DLD1 (cell line): ENCODE measurements around the gene PTPRU.
"Not testable (repeated sequence)": the region's sequence is repeated elsewhere in the genome, so short reads cannot be mapped to it uniquely, and the experiment has no call there.

ENCODE experiments used
- in situ Hi-C: cut with HindIII; loops from 2 replicates; pipeline ENCODE4 v1.10.0; 2017; ENCODE audit warnings: low sequenced_read_pairs

The PTPRU gene

DNA sequence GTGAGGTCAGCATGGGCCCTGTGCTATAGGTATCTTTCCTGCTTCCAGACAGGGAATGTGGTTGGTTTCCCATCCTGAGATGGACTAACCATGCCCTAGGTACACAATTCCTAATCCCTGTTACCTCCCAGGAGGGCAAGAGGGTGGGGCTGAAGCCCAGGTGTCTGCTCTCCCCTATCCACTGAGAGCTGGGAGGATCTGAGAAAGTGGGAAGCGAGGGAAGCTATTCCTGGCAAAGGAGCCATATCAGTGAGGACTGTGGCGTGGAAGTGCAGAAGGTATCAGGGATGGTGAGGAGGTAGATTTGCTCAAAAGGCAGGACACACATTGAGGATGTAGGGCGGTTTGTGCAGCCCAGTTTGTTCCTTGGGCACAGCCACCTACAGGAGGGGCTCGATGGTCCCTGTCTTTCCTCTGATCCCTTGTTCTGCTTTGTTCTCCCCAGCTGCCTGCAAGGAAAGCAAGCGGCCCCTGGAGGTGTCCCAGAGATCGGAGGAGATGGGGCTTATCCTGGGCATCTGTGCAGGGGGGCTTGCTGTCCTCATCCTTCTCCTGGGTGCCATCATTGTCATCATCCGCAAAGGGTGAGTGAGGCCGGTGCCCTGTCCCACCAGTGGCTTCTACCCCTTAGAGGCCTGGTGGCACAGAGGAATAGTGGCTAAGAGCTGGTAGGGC lies 48.1 kb downstream of the PTPRU start:
- in situ Hi-C loops, result no loop called here

DNA sequence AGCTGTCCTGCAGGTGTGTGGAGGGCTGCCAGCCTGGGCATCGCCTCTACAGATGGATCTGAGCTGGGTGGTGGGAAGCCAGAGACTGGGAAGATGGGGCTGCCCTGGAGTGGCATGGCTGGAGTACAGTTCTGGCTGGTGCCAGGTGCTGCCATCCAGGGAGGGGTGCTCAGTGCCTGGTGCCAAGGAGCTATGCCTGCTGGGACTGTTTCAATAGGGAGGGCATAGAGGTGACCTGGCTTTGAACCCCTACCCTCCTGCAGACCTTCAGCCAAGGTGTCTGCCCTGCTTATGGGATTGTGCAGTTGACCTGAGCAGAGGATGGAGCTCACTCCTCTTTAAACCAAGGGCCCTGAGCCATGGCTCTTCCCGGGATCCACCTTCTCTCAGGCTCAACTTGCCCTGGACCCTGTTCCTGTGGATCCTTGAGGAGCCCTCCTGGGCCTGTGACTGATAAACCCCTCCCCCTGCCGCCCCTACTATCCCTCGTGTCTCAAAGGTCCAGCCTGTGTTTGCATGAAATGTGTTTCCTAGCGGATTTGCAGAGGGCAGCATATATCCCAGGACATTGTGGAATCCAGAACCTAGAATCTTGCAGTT lies 48.7 kb downstream of the PTPRU start:
- in situ Hi-C loops, result no loop called here

DNA sequence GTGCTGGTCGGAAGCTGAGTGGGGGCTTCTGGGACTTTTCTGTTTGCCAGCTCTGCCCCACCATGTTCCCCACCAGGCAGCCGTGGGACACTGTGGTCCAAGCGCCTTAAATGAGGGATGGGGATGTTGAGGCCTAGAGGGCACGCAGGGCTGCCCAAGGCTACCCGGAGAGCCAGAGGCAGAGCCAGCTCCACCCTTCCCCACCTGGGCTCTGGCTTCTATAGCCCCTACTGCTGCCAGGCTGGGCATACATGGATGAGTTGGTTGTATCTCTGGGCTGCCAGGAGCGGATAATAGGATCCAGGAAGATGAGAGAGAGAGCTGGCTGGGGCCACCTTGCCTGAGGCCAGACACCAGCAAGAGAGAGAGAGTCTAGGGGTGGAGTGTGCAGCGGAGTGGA lies 49.4 kb downstream of the PTPRU start:
- in situ Hi-C loops, result no loop called here

DNA sequence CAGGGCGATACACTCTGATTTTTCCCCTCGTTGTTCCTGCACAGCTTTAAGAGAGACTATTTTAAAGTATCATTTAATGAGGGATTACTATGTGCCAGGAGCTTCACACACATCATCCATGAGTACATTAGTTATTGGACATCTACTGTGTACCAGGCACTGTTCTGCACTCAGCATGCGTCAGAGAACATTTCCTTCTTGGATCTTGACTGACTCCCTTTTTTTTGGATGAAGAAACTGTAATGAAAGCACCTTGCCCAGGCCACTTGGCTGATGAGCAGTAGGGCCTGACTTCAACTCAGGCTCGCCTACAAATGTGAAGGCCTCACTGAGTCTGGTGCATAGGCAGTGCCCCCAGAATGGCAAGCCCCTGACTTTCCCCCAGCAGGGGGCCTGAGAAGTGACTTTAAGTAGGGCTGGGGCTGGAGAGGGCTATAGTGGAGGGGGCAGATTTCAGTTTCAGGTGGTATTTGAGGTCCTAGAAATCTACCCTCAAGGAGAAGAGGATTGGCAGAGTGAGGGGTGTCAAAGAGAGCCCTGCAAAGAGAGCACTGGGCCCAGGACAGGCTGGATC lies 50.0 kb downstream of the PTPRU start:
- in situ Hi-C loops, result no loop called here

- in situ Hi-C loops, result no loop called here
These were observed 53.2 kb downstream of the PTPRU start for GRCh38 chr1:29289493-29289892.

GRCh38 chr1:29290414-29290985 lies 54.2 kb downstream of the PTPRU start:
- in situ Hi-C loops, result no loop called here

DNA sequence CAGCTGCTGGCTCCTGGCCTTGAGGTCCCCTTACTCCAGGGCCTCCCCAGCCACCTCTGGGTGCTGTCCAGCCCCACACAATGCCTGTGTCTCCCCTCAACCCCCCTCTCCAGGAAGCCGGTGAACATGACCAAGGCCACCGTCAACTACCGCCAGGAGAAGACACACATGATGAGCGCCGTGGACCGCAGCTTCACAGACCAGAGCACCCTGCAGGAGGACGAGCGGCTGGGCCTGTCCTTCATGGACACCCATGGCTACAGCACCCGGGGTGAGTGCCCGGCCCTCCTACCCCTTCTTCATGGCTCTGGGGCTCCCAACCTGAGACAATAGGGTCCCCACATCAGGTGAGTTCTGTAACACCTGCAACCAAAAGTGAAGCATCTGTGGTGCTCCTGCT lies 55.4 kb downstream of the PTPRU start:
- in situ Hi-C loops, result no loop called here

DNA sequence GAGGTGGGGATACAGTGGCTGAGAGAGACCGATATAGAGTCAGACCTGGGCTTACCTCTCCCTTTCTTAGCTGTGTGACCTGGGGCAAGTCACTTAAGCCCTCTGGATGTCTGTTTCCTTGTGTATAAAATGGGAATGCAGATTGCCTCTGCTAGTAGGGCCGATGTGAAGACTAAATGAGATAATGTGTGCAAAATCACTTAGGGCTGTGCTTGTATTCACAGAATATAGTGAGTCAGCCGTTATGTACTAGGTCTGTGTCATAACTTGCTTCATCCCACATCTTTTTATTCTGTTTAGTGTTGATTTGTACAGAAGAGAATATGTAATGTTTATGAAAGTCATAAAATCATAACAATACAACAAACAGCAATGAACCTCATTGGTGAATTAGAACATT lies 56.0 kb downstream of the PTPRU start:
- in situ Hi-C loops, result no loop called here

- in situ Hi-C loops, result no loop called here
These were observed 61.1 kb downstream of the PTPRU start for GRCh38 chr1:29297450-29297849.

GRCh38 chr1:29298246-29298645 lies 61.9 kb downstream of the PTPRU start:
- in situ Hi-C loops, result no loop called here

DNA sequence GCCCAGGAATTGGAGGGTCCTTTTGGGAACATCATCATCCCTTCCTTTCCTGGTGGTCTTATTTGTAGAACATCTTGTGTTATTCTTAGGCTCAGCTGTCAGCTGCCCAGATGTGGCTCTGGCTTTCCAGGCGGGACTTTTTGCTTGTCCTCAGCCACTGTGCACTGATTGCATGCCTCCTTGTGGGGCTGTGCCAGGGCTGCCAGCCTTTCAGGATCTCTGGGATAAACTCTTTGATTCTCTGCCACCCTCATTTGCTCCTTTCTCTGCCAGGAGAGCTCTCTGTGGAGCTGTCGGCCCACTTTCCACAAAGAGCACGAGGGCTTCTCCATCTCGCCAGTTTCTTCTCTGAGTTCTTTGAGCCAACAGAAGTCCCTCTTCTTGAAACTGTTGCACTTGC lies 63.1 kb downstream of the PTPRU start:
- in situ Hi-C loops, result no loop called here

- in situ Hi-C loops, result not testable (repeated sequence)
These were observed 65.4 kb downstream of the PTPRU start for GRCh38 chr1:29301732-29302131.

DNA sequence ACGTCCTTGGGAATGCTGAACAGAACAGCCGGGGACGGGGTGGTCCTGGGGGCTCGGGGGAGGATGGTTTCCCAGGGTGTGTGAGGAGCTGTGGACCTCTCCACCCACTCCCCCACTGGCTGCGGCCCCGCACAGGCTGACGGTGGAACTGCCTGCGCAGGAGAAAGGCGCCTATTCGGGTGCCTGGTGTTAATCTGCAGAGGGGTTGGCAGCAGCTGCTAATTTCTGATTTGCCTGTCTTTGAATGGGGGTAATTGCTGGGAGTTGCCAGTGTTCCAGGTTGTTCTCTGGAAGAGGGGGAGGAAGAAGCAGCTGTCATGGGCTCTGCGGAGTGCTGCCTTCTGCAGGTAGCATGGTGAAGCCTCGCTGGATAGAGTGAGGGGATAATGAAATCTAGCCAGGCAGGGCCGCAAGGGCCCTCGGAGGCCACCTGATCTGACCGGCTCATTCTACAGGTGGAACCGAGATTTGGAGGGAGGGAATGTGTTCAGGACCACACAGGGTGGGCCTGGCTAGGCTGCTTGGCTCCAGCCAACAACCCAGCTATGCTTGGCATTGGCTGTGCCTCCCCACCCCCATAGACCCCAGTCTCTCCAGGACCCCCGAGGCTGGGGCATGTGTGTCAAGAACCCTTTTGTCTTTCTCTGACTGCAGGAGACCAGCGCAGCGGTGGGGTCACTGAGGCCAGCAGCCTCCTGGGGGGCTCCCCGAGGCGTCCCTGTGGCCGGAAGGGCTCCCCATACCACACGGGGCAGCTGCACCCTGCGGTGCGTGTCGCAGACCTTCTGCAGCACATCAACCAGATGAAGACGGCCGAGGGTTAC lies 67.1 kb downstream of the PTPRU start:
- in situ Hi-C loops, result no loop called here

GRCh38 chr1:29304025-29304684 lies 67.8 kb downstream of the PTPRU start:
- in situ Hi-C loops, result no loop called here

DNA sequence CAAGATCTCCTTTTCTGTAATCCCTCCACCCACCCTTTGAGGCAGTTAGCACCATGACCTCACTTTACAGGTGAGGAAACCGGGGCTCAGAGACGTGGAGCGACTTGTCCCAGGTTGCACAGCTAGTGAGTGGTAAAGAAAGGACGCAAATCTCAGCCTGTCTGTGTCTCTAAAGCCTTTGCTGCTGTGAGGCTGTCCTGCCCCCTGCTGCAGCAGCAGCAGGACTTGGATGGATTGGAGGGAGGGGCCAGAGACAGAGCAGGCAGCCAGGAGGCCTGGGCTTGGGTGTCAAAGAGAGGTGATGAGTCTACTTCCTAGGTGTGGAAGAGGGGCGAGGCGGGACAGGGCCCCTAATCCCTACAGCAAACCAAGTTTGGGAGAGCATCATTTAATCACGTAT lies 69.6 kb downstream of the PTPRU start:
- in situ Hi-C loops, result no loop called here

DNA sequence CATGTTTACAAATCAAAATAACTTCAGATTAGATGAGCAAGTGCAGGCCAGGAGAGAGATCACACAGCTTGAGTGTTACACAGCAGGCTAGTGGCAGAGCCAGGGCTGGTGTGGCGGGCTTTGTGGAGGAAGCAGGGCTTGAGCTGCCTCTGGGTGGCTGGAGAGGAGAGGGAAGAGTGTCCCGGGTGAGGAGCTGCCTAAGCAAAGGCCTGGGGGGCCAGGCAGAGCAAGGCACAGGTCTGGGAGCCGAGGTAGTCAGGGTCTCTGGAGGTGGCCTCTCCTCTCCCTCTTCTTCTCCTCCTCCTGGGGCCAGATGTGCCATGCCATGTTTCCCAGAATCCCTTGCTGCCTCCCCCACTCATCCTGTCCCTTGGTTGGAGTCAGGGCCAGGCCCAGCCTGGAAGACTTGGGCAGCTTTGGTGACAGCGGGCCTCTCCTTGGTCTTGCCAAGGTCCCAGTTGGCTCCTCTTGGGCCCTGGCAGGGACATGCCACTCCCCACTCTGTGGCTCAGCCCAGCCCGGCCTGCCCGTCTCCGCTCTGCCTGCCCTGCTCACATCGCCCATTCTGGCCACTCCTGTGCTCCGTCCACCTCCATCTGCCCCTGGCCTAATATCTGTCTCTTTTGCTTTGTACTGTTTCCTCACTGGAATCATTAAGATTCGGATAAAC lies 70.3 kb downstream of the PTPRU start:
- in situ Hi-C loops, result no loop called here

DNA sequence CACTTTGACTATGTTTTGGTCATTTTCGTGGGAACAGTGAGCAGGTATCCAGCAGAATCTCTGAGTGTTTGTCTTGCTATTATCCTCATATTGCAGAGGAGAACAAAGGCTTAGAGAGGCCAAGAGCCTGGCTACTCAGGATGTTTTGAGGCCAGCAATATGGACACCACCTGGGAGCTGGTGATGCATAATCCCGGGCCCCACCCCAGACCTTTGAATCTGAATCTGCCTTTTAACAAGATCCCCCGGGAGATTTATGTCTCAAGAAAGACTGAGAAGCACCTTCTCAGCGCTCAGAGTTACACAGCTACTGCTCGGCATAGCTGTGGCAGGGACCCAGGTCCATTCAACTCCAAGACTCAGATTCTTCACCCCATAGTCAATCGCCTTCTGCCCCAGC lies 72.8 kb downstream of the PTPRU start:
- in situ Hi-C loops, result no loop called here

- in situ Hi-C loops, result no loop called here
These were observed 73.3 kb downstream of the PTPRU start for GRCh38 chr1:29309621-29310020.

- in situ Hi-C loops, result no loop called here
These were observed 74.4 kb downstream of the PTPRU start for GRCh38 chr1:29310616-29311180.
